Measurements from ENCODE around the gene GPC5. TPM values are rescaled to one million over a fixed set of nuclear protein-coding genes. Genes with fewer than 3 reads are reported as not detected.

GPC5 gene
- total RNA-seq, 1 donor from 2014 or later: 0.57 TPM

DNA sequence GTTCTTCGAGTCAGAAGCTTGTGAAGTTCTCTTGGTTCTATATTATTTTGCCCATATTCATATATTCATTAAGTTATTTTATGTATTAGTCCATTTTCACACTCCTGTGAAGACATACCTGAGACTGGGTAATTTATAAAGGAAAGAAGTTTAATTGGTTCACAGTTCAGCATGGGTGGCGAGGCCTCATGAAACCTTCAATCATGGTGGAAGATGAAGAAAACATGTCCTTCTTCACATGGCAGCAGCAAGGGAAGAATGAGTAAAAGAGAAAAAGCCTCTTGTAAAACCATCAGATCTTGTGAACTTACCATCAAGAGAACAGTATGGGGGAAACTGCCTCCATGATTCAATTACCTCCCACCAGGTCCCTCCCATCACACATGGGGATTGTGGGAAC lies 182.3 kb downstream of the GPC5 start:
- Mint-ChIP-seq H3K27ac (no peak overlapping the region), H3K36me3 (ENCODE audit: insufficient read depth) (no peaks in the 10 kb centered on the region), H3K4me1 (ENCODE audit: low read depth) (no peaks in the 10 kb centered on the region), H3K4me3 (ENCODE audit: low read depth) (no peak overlapping the region), H3K27me3 (no peaks in the 10 kb centered on the region), H3K9me3 (ENCODE audit: low read depth) (no peaks in the 10 kb centered on the region)
- TF ChIP-seq, protein P1, sequence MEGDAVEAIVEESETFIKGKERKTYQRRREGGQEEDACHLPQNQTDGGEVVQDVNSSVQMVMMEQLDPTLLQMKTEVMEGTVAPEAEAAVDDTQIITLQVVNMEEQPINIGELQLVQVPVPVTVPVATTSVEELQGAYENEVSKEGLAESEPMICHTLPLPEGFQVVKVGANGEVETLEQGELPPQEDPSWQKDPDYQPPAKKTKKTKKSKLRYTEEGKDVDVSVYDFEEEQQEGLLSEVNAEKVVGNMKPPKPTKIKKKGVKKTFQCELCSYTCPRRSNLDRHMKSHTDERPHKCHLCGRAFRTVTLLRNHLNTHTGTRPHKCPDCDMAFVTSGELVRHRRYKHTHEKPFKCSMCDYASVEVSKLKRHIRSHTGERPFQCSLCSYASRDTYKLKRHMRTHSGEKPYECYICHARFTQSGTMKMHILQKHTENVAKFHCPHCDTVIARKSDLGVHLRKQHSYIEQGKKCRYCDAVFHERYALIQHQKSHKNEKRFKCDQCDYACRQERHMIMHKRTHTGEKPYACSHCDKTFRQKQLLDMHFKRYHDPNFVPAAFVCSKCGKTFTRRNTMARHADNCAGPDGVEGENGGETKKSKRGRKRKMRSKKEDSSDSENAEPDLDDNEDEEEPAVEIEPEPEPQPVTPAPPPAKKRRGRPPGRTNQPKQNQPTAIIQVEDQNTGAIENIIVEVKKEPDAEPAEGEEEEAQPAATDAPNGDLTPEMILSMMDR (IDR thresholded peaks at IDR 0.05; ENCODE audit: unreplicated experiment): no peak
- DNase-seq (ENCODE audit: low spot score, unreplicated experiment): no peak

DNA sequence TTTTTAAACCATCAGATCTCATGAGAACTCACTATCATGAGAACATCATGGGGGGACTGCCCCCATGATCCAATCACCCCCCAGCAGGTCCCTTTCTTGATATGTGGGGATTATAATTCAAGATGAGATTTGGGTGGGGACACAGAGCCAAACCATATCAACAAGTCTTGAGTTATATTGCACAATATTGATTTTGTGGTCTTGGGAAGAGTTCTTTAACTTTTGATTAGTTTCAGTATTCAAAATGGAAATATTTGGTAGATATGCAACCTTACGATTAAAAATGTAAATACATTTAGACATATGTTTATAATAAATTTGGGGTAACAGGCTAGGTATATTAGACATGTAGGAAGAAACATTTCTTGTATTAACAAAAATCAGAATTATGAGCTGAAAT lies 188.2 kb downstream of the GPC5 start:
- TF ChIP-seq, protein P1 (IDR thresholded peaks at IDR 0.05; ENCODE audit: unreplicated experiment): no peak
- H3K4me1 Mint-ChIP-seq (ENCODE audit: low read depth): no peaks in the 10 kb centered on the region
- H3K27me3 Mint-ChIP-seq: peaks cover 2% of the 10 kb centered on the region
- no peaks in the 10 kb centered on the region for H3K36me3 Mint-ChIP-seq (ENCODE audit: insufficient read depth)
- H3K4me3 Mint-ChIP-seq (ENCODE audit: low read depth): no peak overlapping the region
- H3K27ac Mint-ChIP-seq: no peak overlapping the region
- H3K9me3 Mint-ChIP-seq (ENCODE audit: low read depth): peaks cover 3% of the 10 kb centered on the region
- DNase-seq (ENCODE audit: low spot score, unreplicated experiment): no peak

DNA sequence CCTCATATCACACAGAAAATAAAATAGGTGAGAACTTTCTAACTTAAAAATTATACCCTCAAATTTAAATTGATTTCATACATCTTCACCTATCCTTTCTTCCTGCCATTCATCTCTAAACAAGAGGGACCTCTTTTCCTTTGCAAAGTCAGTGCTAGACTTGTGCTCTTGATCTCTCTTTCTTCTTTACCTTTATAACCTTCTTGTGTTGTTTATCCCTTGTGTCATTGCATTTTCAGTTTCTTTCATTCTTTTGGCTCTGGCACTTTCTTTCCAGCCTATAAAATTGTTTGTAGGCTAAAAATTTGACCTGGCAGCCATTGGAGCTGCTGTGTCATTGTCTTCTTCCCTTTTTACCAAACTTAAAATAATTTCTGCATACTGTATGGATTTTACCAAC lies 190.1 kb downstream of the GPC5 start:
- DNase-seq (ENCODE audit: low spot score, unreplicated experiment): no peak
- H3K27ac Mint-ChIP-seq: no peak overlapping the region
- H3K4me3 Mint-ChIP-seq (ENCODE audit: low read depth): no peak overlapping the region
- TF ChIP-seq, protein P1 (IDR thresholded peaks at IDR 0.05; ENCODE audit: unreplicated experiment): no peak
- H3K27me3 Mint-ChIP-seq: peaks cover 2% of the 10 kb centered on the region
- H3K4me1 Mint-ChIP-seq (ENCODE audit: low read depth): no peaks in the 10 kb centered on the region
- peaks cover 3% of the 10 kb centered on the region for H3K9me3 Mint-ChIP-seq (ENCODE audit: low read depth)
- no peaks in the 10 kb centered on the region for H3K36me3 Mint-ChIP-seq (ENCODE audit: insufficient read depth)

DNA sequence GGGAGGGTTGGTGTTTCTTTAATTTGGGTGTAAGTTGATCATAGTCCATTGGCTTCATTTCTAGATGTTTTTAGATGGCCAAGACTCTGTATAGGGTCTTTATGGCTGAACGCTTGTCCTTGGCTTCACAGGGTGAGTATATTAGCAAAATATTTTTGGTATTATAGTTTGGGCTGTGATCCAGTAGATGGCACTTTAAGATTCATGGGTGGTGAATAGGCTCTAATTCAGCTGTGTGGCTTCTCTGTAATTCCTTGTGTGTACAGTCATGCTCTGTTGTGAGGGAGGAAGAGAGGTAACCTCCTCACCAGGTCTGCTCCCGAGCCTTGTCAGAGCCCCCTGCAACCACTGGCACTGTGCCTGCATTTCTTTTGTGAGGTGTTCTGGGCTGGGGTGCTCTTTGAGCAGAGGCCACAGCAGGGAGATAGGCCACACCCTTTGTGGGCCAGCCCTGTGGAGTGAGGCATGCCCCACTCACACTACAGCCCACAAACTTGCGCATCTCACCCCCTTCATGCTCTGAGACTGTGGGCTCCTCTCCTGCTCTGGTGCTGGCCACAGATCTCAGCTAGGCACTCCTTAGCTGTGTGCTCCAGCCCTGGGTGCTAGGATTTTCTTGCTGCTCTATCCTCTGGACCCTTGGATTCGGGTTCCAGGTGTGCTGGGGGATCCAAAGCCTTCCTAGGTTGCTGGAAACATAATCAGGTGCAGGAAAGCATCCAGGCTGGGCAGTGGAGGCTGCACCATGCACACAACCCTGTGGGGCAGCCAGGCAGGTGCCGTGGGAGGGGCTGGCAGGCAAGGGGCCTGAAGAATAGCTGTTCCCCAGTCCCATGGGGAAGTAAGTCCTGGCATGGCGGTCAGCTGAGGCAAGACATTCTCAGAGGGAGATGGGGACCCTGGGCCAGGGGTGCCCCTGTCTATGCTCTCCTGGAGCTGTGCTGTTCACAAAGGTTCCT lies 193.9 kb downstream of the GPC5 start:
- Mint-ChIP-seq H3K27ac (no peak overlapping the region), H3K9me3 (ENCODE audit: low read depth) (peaks cover 3% of the 10 kb centered on the region), H3K27me3 (peaks cover 2% of the 10 kb centered on the region), H3K4me1 (ENCODE audit: low read depth) (peaks cover 3% of the 10 kb centered on the region), H3K4me3 (ENCODE audit: low read depth) (no peak overlapping the region), H3K36me3 (ENCODE audit: insufficient read depth) (no peaks in the 10 kb centered on the region)
- DNase-seq (ENCODE audit: low spot score, unreplicated experiment): no peak
- TF ChIP-seq, protein P1 (IDR thresholded peaks at IDR 0.05; ENCODE audit: unreplicated experiment): no peak

DNA sequence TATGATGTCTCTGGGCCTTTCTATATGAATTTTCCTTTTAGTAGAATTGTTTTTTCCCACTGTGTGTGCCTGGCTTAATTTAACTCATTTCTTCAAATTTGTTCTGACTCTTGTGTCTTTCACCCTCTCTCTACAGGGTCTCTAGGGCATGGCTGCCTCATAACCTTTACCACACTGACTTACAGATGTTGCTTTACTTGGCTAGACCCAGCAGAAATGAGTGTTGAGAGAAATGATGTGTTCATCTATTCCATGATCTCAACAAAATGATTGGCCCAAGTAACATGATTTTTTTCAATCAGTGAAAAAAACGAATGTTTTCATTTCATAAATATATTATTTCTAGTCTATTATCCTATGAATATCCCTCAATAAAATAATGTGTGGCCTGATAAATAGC lies 195.0 kb downstream of the GPC5 start:
- DNase-seq (ENCODE audit: low spot score, unreplicated experiment): no peak
- H3K27me3 Mint-ChIP-seq: peaks cover 2% of the 10 kb centered on the region
- TF ChIP-seq, protein P1 (IDR thresholded peaks at IDR 0.05; ENCODE audit: unreplicated experiment): no peak
- H3K9me3 Mint-ChIP-seq (ENCODE audit: low read depth): peaks cover 3% of the 10 kb centered on the region
- H3K4me3 Mint-ChIP-seq (ENCODE audit: low read depth): no peak overlapping the region
- H3K36me3 Mint-ChIP-seq (ENCODE audit: insufficient read depth): no peaks in the 10 kb centered on the region
- peaks cover 3% of the 10 kb centered on the region for H3K4me1 Mint-ChIP-seq (ENCODE audit: low read depth)
- H3K27ac Mint-ChIP-seq: no peak overlapping the region

Measured in progenitor cell of endocrine pancreas (in vitro differentiated cells).